ENCODE data around the gene PRR20A.

GRCh38 chr13:57128909-57129308 is 11.8 kb upstream of the PRR20A start:
- TF ChIP-seq CTCF (conservative IDR thresholded peaks at IDR 0.05), result peak; percentile 19; the same call in 1 of the 2 replicates
- TF ChIP-seq ZFX (IDR thresholded peaks at IDR 0.05), result no peak
